PC-3 (cell line): ENCODE data around the gene GDF11. TPM values are rescaled to one million over a fixed set of nuclear protein-coding genes. Genes with fewer than 3 reads are reported as not detected.

Source experiments
- ATAC-seq: fragments of 200-7000 bp; cut with Tn5 transposase; 2 replicates; pipeline ENCODE4 v1.9.1; 2020; ENCODE audit warnings: mild to moderate bottlenecking, moderate library complexity
- BruUV-seq: library from RNA; stranded (reverse); fragments of 400-500 nt; replicated peaks from 2 replicates; lab custom pipeline; 2021; lab: Mats Ljungman, UMichigan
- CTCF ChIA-PET: fragments of 300-600 bp; sonication (Branson Sonifier 250); formaldehyde crosslinking; loops from one replicate; lab custom pipeline; 2022; ENCODE audit warnings: antibody characterized with exemption; lab: Charles Lee
- POLR2A ChIA-PET: fragments of 300-600 bp; sonication (Branson Sonifier 250); formaldehyde crosslinking; loops from one replicate; lab custom pipeline; 2022; ENCODE audit warnings: antibody characterized with exemption; ENCODE audit not compliant: unreplicated experiment; lab: Charles Lee
- DNase-seq: peaks from one replicate; pipeline ENCODE4 v3.0.0-alpha.2; 2015
- H2AFZ ChIP-seq: fragments of 300-600 bp; sonication (generic); 2 replicates; pipeline ENCODE4 v1.6.0; 2016; ENCODE audit warnings: antibody characterized with exemption, low read length
- H3F3A ChIP-seq: fragments of 300-600 bp; sonication (generic); one replicate; pipeline ENCODE4 v1.6.0; 2017; ENCODE audit warnings: antibody characterized with exemption, low read length, control low read depth, mild to moderate bottlenecking; ENCODE audit not compliant: unreplicated experiment
- H3K27ac ChIP-seq: fragments of 300-600 bp; sonication (generic); 2 replicates; pipeline ENCODE4 v1.5.1; 2016; ENCODE audit warnings: mild to moderate bottlenecking, low read length
- H3K27me3 ChIP-seq: fragments of 300-600 bp; sonication (generic); 2 replicates; pipeline ENCODE4 v1.6.1; 2016; ENCODE audit warnings: low read length, mixed read lengths
- H3K36me3 ChIP-seq: fragments of 300-600 bp; sonication (generic); 2 replicates; pipeline ENCODE4 v1.6.1; 2016; ENCODE audit warnings: low read depth, mixed run types, low read length, mixed read lengths
- H3K4me1 ChIP-seq: fragments of 300-600 bp; sonication (generic); 2 replicates; pipeline ENCODE4 v1.5.1; 2016; ENCODE audit warnings: low read length; ENCODE audit not compliant: insufficient read depth
- H3K4me2 ChIP-seq: fragments of 300-600 bp; sonication (generic); 2 replicates; pipeline ENCODE4 v1.6.0; 2016; ENCODE audit warnings: low read length
- H3K4me3 ChIP-seq: fragments of 300-600 bp; sonication (generic); 2 replicates; pipeline ENCODE4 v1.5.1; 2016; ENCODE audit warnings: mild to moderate bottlenecking, low read length, mixed read lengths
- H3K79me2 ChIP-seq: fragments of 300-600 bp; sonication (generic); 2 replicates; pipeline ENCODE4 v1.6.1; 2017; ENCODE audit warnings: low read length, mixed read lengths
- H3K9ac ChIP-seq: fragments of 300-600 bp; sonication (generic); 2 replicates; pipeline ENCODE4 v1.6.0; 2016; ENCODE audit warnings: mild to moderate bottlenecking, low read length
- H3K9me2 ChIP-seq: fragments of 300-600 bp; sonication (generic); replicated peaks from 2 replicates; pipeline ENCODE4 v1.6.1; 2016; ENCODE audit warnings: mixed run types, low read length, mixed read lengths
- H3K9me3 ChIP-seq: fragments of 300-600 bp; sonication (generic); 2 replicates; pipeline ENCODE4 v1.6.1; 2016; ENCODE audit warnings: low read length, mixed read lengths
- H4K20me1 ChIP-seq: fragments of 300-600 bp; sonication (generic); 2 replicates; pipeline ENCODE4 v1.6.1; 2016; ENCODE audit warnings: low read length, mixed read lengths
- CTCF ChIP-seq: fragments of 300-600 bp; sonication (generic); conservative IDR thresholded peaks from 2 replicates; pipeline ENCODE4 v1.5.1; 2017; ENCODE audit warnings: antibody characterized with exemption, low read depth, mild to moderate bottlenecking, low read length
- EZH2 ChIP-seq: fragments of 300-600 bp; sonication (generic); IDR thresholded peaks from one replicate; pipeline ENCODE4 v1.6.1; 2017; ENCODE audit warnings: antibody characterized with exemption, mild to moderate bottlenecking, low read length; ENCODE audit not compliant: unreplicated experiment
- EZH2phosphoT487 ChIP-seq: fragments of 300-600 bp; sonication (generic); IDR thresholded peaks from 2 replicates; pipeline ENCODE4 v1.6.1; 2018; ENCODE audit warnings: mild to moderate bottlenecking, antibody characterized with exemption, low read length, borderline replicate concordance
- intact Hi-C: fragments of 100-400 bp; cut with micrococcal nuclease; formaldehyde crosslinking; loops from 2 replicates; pipeline ENCODE4 v1.9.0; 2023
- total RNA-seq: library from RNA; depleted of rRNA; stranded (reverse); fragments of >200 nt; gene quantifications from 2 replicates; pipeline ENCODE4 v1.2.3, GENCODE V29; 2014

The GDF11 gene
- total RNA-seq, 1 experiment from 2014 or later: 7.1 TPM

GRCh38 chr12:55711786-55712553 is 31.0 kb upstream of the GDF11 start:
- H3K4me3 ChIP-seq: no peak overlapping the region
- no peak overlapping the region for H3K9ac ChIP-seq
- BruUV-seq: no TSS peak
- no peaks in the 10 kb centered on the region for H3K9me2 ChIP-seq
- H3K9me3 ChIP-seq: no peaks in the 10 kb centered on the region
- ChIA-PET POLR2A (interaction anchor here (0.5 kb wide), 1 partner anchor 35 kb away, joined by 8 read pairs; no protein-coding TSS in a partner anchor), CTCF (no interaction called here)
- no peaks in the 10 kb centered on the region for H3K79me2 ChIP-seq
- H2AFZ ChIP-seq: no peak overlapping the region
- H3F3A ChIP-seq: no peaks in the 10 kb centered on the region
- DNase-seq (no peak), ATAC-seq (no peak)
- intact Hi-C loops: no loop called here
- H3K4me1 ChIP-seq: peaks cover 35% of the 10 kb centered on the region
- no peaks in the 10 kb centered on the region for H3K36me3 ChIP-seq
- no peak overlapping the region for H3K4me2 ChIP-seq
- H3K27ac ChIP-seq: no peak overlapping the region
- no peaks in the 10 kb centered on the region for H4K20me1 ChIP-seq
- no peaks in the 10 kb centered on the region for H3K27me3 ChIP-seq
- TF ChIP-seq CTCF (no peak), EZH2 (no peak), EZH2phosphoT487 (no peak)

GRCh38 chr12:55712700-55713415 is 30.1 kb upstream of the GDF11 start:
- Histone ChIP-seq H3K4me3 (no peak overlapping the region), H3K9ac (no peak overlapping the region), H2AFZ (no peak overlapping the region), H3K4me2 (no peak overlapping the region), H3K36me3 (no peaks in the 10 kb centered on the region), H3K27me3 (no peaks in the 10 kb centered on the region), H4K20me1 (no peaks in the 10 kb centered on the region), H3K4me1 (peaks cover 39% of the 10 kb centered on the region), H3F3A (no peaks in the 10 kb centered on the region), H3K79me2 (no peaks in the 10 kb centered on the region), H3K27ac (no peak overlapping the region), H3K9me2 (no peaks in the 10 kb centered on the region), H3K9me3 (no peaks in the 10 kb centered on the region)
- intact Hi-C loops: no loop called here
- CTCF ChIA-PET: no interaction called here
- POLR2A ChIA-PET: interaction anchor here (0.5 kb wide), 1 partner anchor 36 kb away, joined by 8 read pairs; no protein-coding TSS in a partner anchor
- DNase-seq: no peak
- TF ChIP-seq EZH2phosphoT487: no peak
- TF ChIP-seq CTCF: no peak
- TF ChIP-seq EZH2: no peak
- no peak for ATAC-seq
- no TSS peak for BruUV-seq

GRCh38 chr12:55713721-55714120 is 29.2 kb upstream of the GDF11 start:
- Histone ChIP-seq H3K4me3 (no peak overlapping the region), H3K9me2 (no peaks in the 10 kb centered on the region), H3K27ac (no peak overlapping the region), H3K27me3 (no peaks in the 10 kb centered on the region), H4K20me1 (no peaks in the 10 kb centered on the region), H3K36me3 (no peaks in the 10 kb centered on the region), H2AFZ (no peak overlapping the region), H3K9ac (no peak overlapping the region), H3K9me3 (no peaks in the 10 kb centered on the region), H3K4me1 (peaks cover 40% of the 10 kb centered on the region), H3K4me2 (peak overlapping the region; percentile 27), H3K79me2 (no peaks in the 10 kb centered on the region), H3F3A (no peaks in the 10 kb centered on the region)
- TF ChIP-seq EZH2phosphoT487 (no peak), EZH2 (no peak), CTCF (no peak)
- intact Hi-C loops: no loop called here
- no TSS peak for BruUV-seq
- CTCF ChIA-PET: no interaction called here
- POLR2A ChIA-PET: no interaction called here
- DNase-seq (peak; percentile 94), ATAC-seq (peak; percentile 6)
